HEK293T (cell line): ENCODE results near the gene ZNF665.
"Not testable (repeated sequence)": the region's sequence is repeated elsewhere in the genome, so short reads cannot be mapped to it uniquely, and the experiment has no call there.

ENCODE experiments used
- CTCF ChIA-PET: fragments of 350-600 bp; formaldehyde crosslinking; extraction: SDS; loops from one replicate; lab custom pipeline; 2021; ENCODE audit warnings: antibody characterized with exemption, inconsistent platforms; lab: Yijun Ruan, JAX
- POLR2A ChIA-PET: fragments of 350-600 bp; formaldehyde crosslinking; extraction: SDS; loops from one replicate; lab custom pipeline; 2020; ENCODE audit warnings: antibody characterized with exemption, inconsistent platforms; lab: Yijun Ruan, JAX
- DNase-seq: peaks from one replicate; pipeline ENCODE4 v3.0.0; 2012; ENCODE audit warnings: mixed read lengths; ENCODE audit errors: extremely low spot score
- ARNT ChIP-seq: fragments of 450-650 bp; IDR thresholded peaks from 2 replicates; pipeline ENCODE4 v1.6.1; 2017; ENCODE audit warnings: mild to moderate bottlenecking
- BHLHE40 ChIP-seq: fragments of 450-650 bp; IDR thresholded peaks from 2 replicates; pipeline ENCODE4 v1.6.1; 2016; ENCODE audit warnings: mild to moderate bottlenecking, moderate library complexity, borderline replicate concordance
- CTBP1 ChIP-seq: fragments of 450-650 bp; IDR thresholded peaks from 2 replicates; pipeline ENCODE4 v1.6.1; 2016; ENCODE audit warnings: borderline replicate concordance
- ELF4 ChIP-seq: fragments of 450-650 bp; IDR thresholded peaks from 2 replicates; pipeline ENCODE4 v1.6.1; 2017; ENCODE audit warnings: antibody characterized with exemption
- FOXA1 ChIP-seq: fragments of 450-650 bp; IDR thresholded peaks from 2 replicates; pipeline ENCODE4 v1.6.1; 2016; ENCODE audit warnings: mild to moderate bottlenecking
- FOXK2 ChIP-seq: fragments of 450-650 bp; IDR thresholded peaks from 2 replicates; pipeline ENCODE4 v1.6.1; 2016; ENCODE audit warnings: mild to moderate bottlenecking
- FOXM1 ChIP-seq: fragments of 450-650 bp; IDR thresholded peaks from 2 replicates; pipeline ENCODE4 v1.6.1; 2017; ENCODE audit warnings: mild to moderate bottlenecking, borderline replicate concordance
- HDGF ChIP-seq: fragments of 450-650 bp; IDR thresholded peaks from 2 replicates; pipeline ENCODE4 v1.6.1; 2017; ENCODE audit warnings: antibody characterized with exemption, borderline replicate concordance
- L3MBTL2 ChIP-seq: fragments of 450-650 bp; conservative IDR thresholded peaks from 2 replicates; pipeline ENCODE4 v1.6.1; 2016; ENCODE audit warnings: mild to moderate bottlenecking
- LEF1 ChIP-seq: fragments of 450-650 bp; IDR thresholded peaks from 2 replicates; pipeline ENCODE4 v1.6.1; 2017; ENCODE audit warnings: mild to moderate bottlenecking, borderline replicate concordance
- NFRKB ChIP-seq: fragments of 450-650 bp; IDR thresholded peaks from 2 replicates; pipeline ENCODE4 v1.6.1; 2016; ENCODE audit warnings: mild to moderate bottlenecking, moderate library complexity
- SP1 ChIP-seq: fragments of 450-650 bp; IDR thresholded peaks from 2 replicates; pipeline ENCODE4 v1.6.1; 2017
- SUZ12 ChIP-seq: fragments of 450-650 bp; IDR thresholded peaks from 2 replicates; pipeline ENCODE4 v1.6.1; 2016; ENCODE audit warnings: mild to moderate bottlenecking
- TARDBP ChIP-seq: fragments of 450-650 bp; IDR thresholded peaks from 2 replicates; pipeline ENCODE4 v1.6.1; 2016
- ZNF384 ChIP-seq: fragments of 450-650 bp; IDR thresholded peaks from 2 replicates; pipeline ENCODE4 v1.6.1; 2016
- TF ChIP-seq, protein P1 (sequence below): fragments of 450-650 bp; IDR thresholded peaks from 2 replicates; pipeline ENCODE4 v1.6.1; 2016

Gene ZNF665

DNA sequence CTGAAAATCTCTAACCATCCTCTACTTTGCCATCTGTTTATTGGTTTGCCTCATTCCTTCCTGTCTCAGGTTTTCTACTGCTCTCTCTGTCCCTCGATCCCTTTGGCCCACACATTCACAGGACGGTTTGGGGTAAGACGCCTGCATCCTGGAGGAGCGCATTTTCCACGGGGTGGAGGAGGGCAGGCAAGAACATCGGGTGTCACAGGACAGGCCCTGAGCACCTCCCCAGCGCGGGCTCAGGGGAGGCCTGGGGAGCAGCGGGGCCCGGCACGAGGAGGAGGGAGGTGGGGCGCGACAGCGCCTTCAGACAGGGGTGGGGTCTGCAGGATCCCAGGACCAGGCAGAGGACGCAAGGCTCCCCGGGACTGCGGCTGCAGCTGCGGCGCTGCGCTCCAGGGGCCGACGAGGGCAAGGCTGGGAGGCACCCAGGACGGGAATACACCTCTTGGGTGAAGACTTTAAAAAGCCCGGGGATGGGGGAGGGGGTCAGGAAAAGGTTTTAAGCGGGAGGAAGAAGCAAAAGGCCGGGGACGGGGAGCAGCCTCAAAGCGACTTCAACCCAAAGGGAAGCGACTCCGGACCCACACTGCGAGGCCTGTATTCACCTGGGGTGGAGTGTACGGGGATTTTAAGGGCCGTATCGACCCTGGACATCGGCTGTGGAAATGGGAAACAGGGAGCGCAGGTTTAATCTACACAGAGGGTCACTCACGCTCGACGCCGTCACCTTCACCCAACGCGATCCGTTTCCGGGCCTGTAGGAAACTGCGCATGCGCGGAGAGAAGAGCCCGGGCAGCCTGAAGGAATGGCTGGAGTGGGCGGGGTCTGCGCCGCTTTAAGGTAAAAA lies 60.8 kb downstream of the ZNF665 start, which contains the start of gene ZNF415:
TSS of gene ZNF415 (minus strand) at position 770 of the 851 bp plus-strand sequence. CDS start 10,234 bp downstream, outside the sequence.
- no peak for DNase-seq
- no peak for TF ChIP-seq FOXA1
- TF ChIP-seq LEF1: no peak
- no peak for TF ChIP-seq SUZ12
- no peak for TF ChIP-seq FOXK2
- TF ChIP-seq, protein P1, sequence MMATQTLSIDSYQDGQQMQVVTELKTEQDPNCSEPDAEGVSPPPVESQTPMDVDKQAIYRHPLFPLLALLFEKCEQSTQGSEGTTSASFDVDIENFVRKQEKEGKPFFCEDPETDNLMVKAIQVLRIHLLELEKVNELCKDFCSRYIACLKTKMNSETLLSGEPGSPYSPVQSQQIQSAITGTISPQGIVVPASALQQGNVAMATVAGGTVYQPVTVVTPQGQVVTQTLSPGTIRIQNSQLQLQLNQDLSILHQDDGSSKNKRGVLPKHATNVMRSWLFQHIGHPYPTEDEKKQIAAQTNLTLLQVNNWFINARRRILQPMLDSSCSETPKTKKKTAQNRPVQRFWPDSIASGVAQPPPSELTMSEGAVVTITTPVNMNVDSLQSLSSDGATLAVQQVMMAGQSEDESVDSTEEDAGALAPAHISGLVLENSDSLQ: no peak
- no peak for TF ChIP-seq ELF4
- TF ChIP-seq L3MBTL2: no peak
- no peak for TF ChIP-seq SP1
- no peak for TF ChIP-seq TARDBP
- TF ChIP-seq BHLHE40: no peak
- no peak for TF ChIP-seq CTBP1
- no peak for TF ChIP-seq ZNF384
- TF ChIP-seq FOXM1: no peak
- no peak for TF ChIP-seq NFRKB
- no peak for TF ChIP-seq ARNT
- no peak for TF ChIP-seq HDGF
- ChIA-PET CTCF (no interaction called here), POLR2A (no interaction called here)

DNA sequence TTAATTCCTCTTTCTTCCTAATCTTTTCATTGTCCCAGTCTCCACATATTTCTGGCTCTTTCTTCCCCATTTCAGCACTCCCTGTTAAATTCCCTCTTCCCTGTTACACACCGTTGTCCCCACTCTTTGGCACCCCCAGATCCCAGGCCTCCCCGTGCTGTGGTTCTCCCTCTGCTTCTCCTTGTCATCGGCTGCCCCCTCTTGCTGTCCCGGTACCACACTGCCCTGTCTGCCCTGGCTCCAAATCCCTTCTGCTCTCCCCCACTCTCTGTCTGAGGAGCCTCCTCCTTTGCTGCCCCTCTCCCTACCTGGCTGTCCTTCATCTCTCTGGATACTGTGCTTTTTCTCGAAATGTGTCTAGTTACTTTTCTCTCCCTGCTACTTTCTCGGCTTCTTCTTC lies 61.4 kb downstream of the ZNF665 start:
- TF ChIP-seq FOXK2 (no peak), ELF4 (no peak)
- ChIA-PET CTCF (no interaction called here), POLR2A (no interaction called here)
- no peak for DNase-seq

GRCh38 chr19:53131085-53131590 lies 62.0 kb downstream of the ZNF665 start:
- ChIA-PET POLR2A (no interaction called here), CTCF (no interaction called here)
- no peak for TF ChIP-seq L3MBTL2
- TF ChIP-seq HDGF: no peak
- TF ChIP-seq FOXA1: no peak
- TF ChIP-seq ELF4: no peak
- TF ChIP-seq, protein P1: no peak
- no peak for TF ChIP-seq ARNT
- no peak for DNase-seq

- POLR2A ChIA-PET: no interaction called here
- CTCF ChIA-PET: no interaction called here
- TF ChIP-seq SUZ12: no peak
- TF ChIP-seq FOXK2: no peak
- TF ChIP-seq, protein P1: no peak
- no peak for TF ChIP-seq HDGF
- no peak for TF ChIP-seq ELF4
- no peak for TF ChIP-seq ARNT
- no peak for TF ChIP-seq FOXM1
- no peak for TF ChIP-seq SP1
- no peak for TF ChIP-seq ZNF384
- TF ChIP-seq NFRKB: no peak
- no peak for TF ChIP-seq LEF1
- no peak for TF ChIP-seq FOXA1
- TF ChIP-seq CTBP1: no peak
- no peak for TF ChIP-seq BHLHE40
- TF ChIP-seq L3MBTL2: no peak
- no peak for TF ChIP-seq TARDBP
- no peak for DNase-seq
Measured at GRCh38 chr19:53130506-53130905, 62.7 kb downstream of the ZNF665 start.

DNA sequence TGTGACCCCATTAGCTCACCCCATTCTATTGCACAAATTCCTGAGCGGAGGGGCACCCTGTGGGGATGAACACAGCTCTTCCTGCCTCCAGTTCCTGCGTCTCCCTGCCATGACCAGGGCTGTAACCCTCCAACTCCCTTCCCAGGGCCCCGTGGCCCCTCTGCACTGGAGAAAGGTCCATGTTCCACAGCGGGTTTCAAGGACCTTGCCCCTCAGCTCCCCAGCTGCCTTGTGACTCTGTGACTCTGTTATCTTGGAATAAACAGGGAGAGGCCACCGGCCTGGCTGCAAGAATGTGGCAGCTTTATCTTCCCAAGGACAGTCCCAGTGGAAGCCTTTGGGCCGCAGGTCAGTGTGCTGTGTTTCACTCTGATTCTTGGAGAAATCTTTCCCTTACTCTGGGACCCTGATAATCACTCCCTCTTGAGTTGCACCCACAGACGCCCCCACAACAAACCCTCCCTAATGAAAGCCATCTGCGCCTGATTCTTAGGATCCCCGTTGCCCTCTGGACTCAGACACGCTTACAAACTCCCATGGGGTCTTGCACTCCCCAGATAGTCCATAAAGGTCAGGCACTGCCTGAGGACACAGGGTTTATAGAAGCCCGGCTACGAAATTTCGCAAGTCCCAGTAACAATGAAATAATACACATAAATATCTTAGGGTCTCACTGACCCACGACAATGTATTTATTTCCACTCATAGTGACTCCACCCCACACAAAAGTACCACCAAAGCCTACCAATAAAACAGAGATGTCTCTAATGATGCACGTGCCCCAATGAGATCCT lies 66.2 kb downstream of the ZNF665 start:
- CTCF ChIA-PET, DNase-seq, POLR2A ChIA-PET: not testable (repeated sequence)

- ChIA-PET CTCF (no interaction called here), POLR2A (no interaction called here)
- no peak for DNase-seq
- TF ChIP-seq NFRKB: no peak
- TF ChIP-seq FOXA1: no peak
- no peak for TF ChIP-seq SUZ12
- no peak for TF ChIP-seq ZNF384
- TF ChIP-seq TARDBP: no peak
- TF ChIP-seq FOXK2: no peak
- TF ChIP-seq CTBP1: no peak
- TF ChIP-seq BHLHE40: no peak
- TF ChIP-seq SP1: no peak
- no peak for TF ChIP-seq L3MBTL2
- no peak for TF ChIP-seq ARNT
- no peak for TF ChIP-seq ELF4
- TF ChIP-seq, protein P1: no peak
- no peak for TF ChIP-seq FOXM1
Measured at GRCh38 chr19:53123400-53123799, 69.8 kb downstream of the ZNF665 start.
